ENCODE results near the gene FAM25G.

DNA sequence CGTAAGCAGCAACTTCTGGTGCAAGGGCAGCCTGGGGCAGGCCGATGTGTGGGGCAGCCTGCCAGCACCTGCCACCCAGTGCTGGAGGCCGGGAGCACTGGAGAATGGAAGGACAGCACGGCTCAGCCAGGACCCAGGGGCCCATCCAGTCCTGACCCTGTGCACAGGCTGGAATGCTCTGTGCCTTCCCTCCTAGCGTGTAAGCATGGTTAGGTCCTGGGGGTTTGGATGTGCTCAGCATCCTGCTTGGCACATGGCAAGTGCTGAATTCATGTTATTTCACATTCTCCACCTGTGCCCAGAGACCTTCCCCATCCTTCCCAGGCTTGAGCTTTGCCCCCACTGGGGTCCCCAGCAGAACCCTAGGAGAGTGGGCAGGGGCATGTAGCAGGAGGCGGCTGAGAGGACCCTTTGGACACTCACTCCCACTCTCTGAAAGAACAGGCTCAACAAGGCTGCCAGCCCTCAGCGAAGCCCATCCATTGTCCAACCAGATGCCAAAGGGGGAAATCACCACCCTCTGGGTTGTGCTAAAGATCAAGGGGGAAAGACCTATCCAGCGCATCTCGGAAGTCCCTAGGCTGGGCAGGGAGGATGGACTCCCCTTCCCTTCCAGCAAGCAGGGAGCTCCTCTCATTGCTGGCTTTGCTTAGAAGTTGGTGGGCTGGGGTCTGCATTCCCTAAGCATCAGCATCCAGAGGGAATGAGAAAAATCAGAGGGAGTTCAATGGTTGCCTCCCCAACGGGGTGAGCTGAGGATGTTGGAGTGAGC is 37.3 kb downstream of the FAM25G start:
- TF ChIP-seq, protein P1, sequence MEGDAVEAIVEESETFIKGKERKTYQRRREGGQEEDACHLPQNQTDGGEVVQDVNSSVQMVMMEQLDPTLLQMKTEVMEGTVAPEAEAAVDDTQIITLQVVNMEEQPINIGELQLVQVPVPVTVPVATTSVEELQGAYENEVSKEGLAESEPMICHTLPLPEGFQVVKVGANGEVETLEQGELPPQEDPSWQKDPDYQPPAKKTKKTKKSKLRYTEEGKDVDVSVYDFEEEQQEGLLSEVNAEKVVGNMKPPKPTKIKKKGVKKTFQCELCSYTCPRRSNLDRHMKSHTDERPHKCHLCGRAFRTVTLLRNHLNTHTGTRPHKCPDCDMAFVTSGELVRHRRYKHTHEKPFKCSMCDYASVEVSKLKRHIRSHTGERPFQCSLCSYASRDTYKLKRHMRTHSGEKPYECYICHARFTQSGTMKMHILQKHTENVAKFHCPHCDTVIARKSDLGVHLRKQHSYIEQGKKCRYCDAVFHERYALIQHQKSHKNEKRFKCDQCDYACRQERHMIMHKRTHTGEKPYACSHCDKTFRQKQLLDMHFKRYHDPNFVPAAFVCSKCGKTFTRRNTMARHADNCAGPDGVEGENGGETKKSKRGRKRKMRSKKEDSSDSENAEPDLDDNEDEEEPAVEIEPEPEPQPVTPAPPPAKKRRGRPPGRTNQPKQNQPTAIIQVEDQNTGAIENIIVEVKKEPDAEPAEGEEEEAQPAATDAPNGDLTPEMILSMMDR (conservative IDR thresholded peaks at IDR 0.05; ENCODE audit: low read length): no peak
- no peak for TF ChIP-seq EZH2phosphoT487 (IDR thresholded peaks at IDR 0.05; ENCODE audit: borderline replicate concordance, low read depth, low read length)
